GM18861 (cell line): ENCODE data around the gene PRKN.

Experiments
- ATAC-seq: cut with Tn5 transposase; IDR thresholded peaks from one replicate; pipeline ENCODE4 v1.9.1; 2021; ENCODE audit not compliant: unreplicated experiment

PRKN gene

DNA sequence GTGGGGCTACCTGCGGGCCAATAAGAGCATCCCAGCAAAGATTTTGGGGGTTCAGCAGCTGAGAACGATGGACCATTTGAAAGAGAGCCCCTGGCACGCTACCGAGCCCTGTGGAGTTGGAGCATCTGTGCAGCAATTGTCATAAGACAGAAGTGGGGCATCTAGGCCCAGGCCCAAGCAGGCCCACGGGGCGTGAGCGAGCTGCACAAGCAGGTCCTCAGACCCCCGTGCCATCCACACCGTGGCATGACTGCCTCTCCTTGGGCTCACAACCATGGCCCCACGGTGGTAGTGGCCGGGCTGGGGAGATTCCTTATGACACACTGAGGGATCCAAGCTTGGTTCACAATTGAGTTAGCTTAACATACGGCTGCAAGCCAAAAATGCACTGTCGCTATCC, 1350.5 kb downstream of the PRKN start:
- ATAC-seq, result no peak

DNA sequence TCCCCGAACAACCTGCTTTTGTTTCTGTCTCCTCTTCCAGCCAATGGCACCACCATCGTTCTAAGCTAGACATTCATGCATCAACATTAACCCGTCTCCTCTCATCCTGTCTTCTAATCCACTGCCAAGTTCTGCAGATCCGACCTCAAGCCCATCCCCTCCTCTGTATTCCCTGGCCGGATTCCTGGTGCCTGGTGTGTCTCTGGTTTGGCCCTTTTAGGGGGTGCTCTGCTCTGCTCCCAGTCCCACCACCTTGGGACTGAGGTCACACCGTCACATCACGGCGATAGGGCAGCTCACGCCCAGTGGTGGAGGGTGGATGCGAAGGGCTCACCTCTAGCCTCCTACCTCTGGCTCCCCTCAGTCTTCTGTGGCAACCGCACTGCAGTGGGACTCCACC, 1351.2 kb downstream of the PRKN start:
- no peak for ATAC-seq

DNA sequence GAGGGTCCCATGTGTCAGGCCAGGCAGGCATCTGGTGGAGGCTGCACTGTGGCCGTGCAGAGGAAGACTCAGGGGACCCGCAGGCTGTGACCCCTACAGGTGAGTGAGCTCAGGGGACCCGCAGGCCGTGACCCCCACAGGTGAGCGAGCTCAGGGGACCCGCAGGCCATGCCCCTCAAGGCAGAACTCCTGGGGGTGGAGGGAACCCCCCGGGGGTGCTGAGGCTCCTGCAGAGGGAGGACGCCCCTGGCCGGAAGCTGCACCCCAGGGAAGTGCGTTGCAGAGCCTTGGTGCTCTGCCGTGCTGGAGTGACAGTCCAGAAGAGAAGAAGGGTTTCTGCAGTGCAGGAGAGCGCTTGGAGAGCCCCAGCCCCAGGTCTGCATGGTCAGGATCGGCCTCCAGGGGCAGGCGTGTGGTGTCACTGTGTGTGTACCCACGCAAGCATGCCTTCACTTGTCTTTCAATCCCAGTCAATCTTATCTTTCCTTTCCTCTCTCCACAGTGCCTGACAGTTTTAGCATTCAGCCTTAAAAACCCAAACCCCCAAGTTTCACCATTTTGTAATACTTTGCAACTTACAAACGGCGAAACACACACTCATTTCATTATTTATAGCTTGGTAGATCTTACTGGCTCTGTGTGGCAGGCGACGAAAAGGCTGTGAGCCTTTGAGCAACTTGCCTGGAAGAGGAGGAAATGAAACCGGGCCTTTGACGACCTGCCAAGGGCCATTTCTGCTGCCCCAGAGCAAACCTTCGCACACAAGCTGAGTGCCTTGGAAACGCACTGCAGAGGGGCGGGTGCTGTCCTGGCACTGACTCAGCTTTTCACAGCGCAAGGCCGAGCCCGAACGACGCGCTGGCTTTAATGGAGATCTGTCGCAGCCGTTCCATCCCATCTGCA, 1352.3 kb downstream of the PRKN start:
- ATAC-seq, result no peak

DNA sequence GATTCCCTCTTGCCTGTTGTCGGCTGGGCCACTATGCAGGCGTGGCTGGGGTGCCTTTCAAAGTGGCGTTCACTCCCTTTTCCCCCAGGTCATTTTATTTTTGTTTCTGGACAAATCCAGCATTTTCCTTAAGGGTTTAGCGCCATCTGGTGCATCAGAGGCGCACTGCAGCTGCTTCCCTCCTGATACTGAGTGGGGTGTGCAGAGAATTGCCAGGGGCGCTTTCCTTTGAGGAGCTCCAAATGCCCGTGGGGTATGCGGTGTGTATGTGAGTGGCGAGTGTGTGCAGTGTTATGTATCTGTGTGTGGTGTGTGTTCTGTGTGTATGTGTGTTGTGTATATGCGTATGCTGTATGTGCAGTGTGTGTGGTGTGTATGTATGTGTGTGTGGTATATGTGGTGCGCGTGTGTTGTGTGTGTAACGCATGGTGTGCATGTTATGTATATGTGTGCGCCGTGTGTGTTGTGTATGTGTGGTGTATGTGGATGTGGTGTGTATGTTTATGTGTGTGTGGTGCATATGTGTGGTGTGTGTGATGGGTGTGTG, 1353.6 kb downstream of the PRKN start:
- no peak for ATAC-seq

DNA sequence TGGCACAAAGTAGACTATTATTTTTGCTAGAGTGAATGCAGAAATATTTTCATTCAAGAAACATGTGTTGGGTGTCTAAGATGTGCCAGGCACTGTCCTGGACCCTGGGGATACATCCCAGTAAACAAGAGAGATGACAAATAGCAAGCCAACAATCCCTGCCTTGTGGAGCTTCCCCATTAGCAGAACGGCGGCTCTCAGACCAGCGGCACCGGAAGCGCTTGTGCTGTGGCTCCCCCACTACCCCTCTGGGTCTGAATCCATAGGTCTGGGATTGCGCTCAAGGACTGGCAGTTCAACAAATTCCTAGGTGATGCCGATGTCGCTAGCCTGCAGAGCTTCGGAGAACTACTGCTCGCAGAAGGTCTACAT, 1355.2 kb downstream of the PRKN start:
- no peak for ATAC-seq

DNA sequence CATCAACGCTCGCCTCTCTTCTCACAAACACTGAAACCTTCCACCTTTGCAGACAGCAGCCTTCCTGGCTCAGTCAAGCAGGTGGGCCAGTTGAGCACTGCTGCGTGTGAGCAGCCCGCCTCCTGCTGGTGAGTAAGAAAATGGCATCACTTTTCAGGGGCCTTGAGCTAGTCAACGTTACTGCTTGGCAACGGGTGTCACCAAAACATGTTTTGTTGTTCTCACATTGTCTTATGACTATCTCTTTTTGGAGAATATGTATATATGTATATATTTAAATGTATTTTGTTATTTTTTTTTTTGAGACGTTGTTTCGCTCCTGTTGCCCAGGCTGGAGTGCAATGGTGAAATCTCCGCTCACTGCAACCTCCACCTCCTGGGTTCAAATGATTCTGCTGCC, 1356.7 kb downstream of the PRKN start:
- peak; percentile 87 for ATAC-seq

DNA sequence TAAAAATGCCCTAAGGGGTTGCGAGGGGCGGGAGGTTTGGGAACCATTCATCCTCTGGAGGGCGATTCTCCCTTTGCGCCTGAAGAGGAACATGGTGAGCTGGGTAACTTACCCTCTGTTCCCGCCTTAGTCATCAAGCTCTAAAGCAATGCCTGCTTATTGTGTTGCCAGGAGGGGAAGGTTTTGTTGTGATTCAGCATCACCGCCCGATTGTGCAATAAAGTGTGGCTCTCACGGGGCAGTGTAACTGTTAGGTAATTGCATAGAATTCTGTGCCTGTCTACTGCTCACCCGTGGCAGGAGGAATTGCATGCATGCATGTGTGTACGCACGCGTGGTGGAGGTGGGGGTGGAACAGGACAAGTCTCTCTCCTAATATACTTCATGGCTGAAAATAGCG, 1358.2 kb downstream of the PRKN start:
- ATAC-seq, result no peak

DNA sequence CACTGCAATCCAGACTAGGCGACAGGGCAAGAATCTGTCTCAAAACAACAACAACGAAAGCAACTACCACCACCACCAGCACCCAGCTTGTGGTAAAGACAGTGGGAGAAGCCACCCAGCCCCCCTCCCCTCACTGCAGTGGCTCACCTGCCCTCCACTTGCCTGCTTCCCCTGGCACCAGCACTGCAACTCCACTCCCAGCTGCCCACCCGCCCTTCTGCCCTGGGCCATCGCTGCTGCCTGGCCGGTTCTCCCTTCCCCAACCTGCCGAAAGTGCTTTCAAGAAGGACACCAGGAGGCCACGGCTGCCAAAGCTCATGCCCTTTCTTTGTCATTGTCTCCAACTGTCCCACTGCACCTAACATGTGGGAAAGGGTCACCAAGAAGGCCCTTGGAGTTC, 1359.1 kb downstream of the PRKN start:
- ATAC-seq, result no peak

DNA sequence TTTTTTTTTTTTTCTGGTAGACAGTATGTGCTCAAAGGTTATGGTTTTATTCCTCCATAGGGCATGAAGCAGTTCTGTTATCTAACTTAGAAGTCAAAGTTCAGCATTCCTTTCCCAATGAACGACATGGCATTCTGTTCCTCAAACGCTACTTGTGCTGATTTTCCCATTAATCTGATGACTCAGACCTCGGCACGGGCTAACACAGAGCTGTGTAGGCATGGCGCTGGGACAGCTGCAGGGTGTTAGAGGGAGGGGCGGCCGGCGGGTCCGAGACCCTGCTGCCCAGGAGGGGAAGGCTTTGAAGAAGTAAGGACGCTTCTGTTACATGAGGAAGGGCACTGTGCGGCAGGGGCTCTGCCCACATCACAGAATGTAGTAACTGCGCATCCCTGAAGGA, 1360.1 kb downstream of the PRKN start:
- no peak for ATAC-seq

DNA sequence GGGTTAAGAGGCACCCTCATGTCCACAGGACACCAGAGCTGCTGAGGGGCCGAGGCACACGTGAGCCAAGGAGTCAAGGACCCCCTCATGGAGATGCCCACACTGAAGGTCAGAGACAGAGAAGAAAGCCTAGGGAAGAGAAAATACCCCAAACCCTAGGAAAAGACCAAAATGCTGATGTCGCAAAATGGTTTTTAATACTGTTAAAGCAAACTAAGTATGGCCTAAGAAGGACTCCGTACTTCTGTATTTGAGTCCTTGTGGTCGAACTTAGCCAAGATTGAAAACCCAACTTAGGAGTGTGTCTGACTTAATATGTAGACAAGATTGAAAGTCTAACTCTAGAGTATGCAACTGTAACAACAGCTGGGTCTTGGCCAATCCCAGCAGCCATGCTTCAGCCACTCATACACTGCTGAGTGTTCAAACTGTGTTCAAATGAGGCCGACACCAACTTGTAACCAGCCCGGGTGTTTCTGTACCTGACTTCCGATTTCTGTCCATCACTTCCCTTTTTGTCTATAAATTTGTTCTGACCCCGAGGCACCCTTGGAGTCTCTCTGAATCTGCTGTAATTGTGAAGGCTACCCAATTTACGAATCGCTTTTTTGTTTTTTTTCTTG, 1361.2 kb downstream of the PRKN start:
- ATAC-seq, result no peak

DNA sequence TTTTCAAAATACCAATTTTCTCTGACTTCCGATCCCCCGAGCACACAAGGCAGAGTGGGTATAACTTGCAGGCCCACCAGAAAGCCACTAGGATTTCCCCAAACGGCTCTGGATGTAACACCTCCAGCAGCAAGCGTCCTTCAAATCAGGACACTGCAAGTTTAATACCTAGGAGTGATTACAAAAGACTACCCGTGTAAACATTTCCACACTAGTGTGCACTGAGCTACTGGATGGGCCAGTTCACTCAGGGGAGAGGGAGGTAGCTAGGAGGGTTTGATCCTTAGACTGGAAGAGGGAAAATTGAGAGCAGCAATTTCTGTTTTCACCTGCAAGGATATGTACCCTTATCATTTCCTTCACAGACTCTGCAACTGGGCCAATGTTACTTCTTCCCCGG, 1361.9 kb downstream of the PRKN start:
- no peak for ATAC-seq

DNA sequence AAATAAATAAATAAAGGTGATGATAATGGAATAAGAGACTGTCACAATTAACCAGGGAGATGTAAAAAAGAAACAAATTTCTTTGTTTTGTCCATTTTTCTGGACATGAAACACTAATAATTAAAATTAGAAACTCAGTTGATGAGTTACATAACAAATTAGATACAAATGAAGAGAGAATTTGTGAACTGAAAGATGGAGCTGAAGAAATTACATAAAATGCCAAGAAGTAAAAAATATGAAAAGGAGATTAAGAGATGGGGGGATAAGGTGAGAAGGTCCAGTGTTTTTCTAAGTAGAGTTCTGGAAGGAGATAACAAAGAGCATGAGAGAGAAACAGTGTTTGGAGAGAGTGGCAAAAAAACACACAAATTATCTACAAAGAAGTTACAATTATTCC, 1364.3 kb downstream of the PRKN start:
- no peak for ATAC-seq

DNA sequence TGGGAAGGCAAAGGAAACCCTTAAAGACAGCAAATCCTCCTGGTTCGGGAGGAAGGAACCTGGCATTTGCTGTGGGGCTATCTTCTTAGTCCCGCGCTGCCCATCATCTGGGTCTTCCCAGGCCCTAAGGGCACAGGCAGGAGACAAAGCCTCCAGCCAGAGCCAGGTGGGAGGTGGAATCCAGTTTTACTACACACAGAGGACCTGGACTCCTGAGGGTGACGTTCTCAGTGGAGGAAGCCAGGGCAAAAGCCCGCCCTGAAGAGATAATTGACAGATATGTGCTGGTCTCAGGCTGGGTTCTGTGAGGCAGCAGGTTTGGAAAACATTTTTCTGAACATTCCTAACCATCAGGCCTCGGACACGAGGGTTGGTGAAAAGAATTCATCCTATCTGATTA, 1365.3 kb downstream of the PRKN start:
- ATAC-seq, result no peak

DNA sequence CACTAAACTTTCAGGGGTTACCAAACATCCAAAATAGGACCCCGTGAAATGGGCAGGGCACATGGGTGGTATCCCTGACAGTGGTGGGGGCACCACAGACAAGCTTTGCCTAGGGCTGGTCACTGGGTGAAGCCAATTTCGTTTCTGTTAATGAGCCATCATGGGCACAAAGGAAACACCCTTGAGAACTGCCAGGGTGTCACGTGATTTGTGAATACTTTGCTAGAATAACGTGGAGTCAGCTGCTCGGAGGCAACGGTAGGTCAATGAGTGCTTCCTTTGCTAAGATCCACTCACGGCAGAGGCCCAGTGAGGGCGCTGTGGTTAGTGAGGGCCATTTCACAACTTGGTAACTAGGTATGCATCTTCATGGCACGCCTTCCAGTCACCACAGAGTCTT, 1366.0 kb downstream of the PRKN start:
- no peak for ATAC-seq

DNA sequence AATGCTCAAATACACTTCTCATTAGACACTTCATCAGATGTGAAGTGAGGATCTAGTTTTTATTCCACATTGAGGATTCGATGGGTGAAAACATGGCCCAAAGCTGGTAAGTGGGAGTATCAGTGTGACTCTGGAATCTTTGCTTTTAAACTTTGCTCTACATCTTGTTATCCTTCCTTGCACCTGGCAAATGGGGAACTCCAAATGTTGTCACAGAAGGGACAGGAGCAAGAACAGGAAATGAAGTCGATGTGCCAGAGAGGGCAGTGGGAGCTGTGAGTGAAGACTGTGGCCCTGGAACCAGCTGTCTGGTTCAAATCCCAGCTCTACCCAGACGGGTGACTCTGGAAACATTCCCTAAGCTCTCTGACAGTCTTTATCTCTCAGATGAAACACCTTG, 1367.0 kb downstream of the PRKN start:
- ATAC-seq, result no peak

DNA sequence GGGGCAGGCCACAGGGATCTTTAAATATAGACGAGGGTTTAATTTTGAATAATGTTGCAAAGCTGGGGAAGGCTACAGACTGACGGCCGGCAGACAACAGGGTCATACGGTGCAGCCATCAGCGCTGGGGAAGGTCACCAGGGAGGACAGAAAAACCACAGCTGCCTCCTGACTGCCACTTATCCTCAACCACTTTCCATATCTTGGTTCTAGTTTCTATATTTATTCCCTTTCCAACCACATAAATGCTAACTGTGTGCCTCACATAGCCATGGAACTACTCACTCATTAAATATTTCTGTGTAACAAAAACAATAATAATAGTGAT, 1368.0 kb downstream of the PRKN start:
- ATAC-seq, result no peak

DNA sequence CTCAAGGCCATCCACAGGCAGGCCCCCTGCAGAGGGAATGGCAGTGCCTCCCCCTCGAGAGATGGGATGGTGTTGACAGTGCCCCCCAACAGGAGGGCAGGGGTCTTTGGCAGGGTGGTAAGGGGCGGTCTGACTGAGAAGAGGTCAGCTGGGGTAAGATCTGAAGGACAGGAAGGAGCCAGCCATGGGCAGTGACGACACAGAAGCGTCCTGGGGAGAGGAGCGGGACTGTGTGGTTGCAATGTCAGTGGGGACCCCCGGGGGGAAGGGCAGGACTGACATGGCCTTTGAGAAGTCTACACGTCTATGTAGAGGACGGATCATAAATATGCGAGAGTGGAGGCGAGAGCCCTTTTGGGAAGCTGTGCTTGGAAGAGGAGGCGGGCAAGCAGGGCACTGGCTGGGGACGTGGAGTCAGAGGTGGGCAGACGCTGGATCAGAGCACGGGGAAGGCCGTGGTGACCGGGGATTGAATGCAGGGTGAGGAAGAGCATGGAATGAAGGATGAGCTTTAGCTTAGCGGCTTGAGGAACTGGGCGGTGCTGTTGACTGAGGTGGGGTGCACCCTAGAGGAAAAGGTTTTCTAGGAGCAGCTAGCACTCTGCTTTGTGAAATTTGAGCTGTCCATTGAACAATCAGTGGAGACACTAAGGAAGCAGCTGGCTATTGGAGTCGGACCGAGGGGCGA, 1371.3 kb downstream of the PRKN start:
- ATAC-seq, result no peak

DNA sequence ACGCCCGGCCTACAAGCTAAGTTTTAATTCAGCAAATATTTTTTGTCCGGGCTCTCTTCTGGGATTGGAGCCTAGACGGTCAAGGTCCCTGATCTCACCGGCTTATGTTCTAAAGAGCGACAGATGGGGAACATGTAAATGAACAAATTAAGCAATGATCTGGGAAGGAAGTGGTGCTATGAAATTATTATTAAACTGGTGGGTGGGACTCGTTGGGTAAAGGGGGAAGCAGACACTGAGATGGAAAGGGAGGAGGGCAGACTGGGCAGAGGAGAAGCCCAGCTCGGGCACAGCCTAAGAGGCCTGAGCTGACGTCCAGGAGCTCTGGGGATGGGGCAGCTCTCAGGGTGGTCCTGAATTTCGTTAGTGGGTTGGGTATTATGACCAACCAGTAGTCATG, 1371.9 kb downstream of the PRKN start:
- no peak for ATAC-seq

DNA sequence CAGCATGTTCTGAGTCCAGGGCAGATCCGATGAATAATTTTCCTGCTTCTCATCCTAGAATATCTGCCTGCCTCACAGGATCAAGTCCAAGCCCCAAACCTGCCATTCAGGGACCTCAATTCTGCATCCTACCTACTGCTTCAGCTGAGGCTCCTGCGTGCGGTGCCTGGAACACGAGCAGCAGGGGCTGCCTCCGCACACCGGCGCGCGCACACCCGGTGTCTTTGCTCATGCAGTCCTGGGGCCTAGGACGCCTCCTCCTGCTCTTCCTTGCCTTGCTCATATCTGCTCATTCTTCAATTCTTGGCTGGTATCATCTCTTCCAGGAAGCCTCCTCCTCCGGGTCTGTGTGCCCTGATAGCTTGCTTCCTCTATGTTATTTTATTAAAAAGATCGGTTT, 1372.6 kb downstream of the PRKN start:
- ATAC-seq, result no peak

DNA sequence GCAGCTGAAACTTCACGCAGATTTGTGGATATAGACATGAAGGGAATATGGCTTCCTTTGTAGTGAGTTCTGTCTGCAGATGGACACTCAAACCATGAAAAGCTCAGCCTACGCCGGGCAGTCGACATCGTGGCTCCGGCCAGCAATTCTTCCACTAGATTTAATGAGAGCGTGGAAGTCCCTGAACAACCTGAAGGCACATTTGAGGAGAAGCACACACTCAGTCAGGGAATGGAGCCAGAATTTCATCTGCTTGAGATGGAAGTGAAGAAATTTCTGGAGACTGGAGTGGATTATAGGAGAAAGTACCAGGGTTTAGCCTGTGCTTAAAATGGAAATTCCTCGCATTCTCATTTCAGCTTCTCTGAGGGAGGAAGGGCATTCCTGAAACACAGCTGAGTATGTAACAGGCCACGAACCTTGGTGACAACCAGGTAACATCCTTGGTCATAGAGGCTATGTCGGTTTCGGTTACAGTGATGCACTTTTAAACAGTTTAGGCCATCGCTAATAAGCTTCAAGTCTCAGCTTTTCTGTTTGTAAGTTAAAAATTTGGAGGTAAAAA, 1373.2 kb downstream of the PRKN start:
- no peak for ATAC-seq

DNA sequence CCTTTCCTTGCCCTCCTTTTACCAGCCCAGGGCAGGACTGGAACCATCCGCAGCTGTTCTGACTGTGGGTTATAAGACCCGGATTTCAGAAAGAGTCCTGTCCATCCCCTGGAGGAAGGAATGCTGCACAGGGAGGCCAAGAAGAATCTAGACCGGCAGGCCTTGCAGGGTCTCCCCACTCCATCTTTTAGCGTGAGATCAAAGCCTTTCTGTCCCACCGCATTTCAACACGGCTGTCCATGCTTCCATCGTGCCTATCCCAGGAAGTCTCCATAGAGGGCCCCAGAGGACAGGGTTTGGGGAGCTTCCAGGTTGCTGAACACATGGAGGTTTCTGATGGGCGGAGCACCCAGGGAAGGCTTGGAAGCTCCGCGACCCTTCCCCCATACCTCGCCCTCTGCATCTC, 1374.4 kb downstream of the PRKN start:
- ATAC-seq, result no peak

DNA sequence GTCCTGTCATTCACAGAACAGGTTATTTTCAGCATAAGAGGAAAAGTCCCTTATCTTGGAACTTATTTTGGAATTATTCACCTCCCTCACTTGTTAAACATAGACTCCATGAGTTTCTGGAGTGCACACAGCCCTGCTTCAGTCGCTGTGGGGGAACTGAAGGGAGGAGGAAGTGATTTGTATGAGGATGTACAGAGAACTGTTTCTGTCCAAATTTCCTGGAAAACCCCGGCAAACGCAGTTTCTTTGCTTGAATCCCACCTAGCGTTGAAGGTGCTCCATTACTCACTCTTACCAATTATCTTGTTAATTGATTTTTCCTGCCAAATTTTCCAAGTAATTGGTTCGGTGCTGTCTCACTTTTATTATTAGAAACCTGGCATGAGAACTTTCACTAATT, 1375.7 kb downstream of the PRKN start:
- ATAC-seq, result no peak
